Endodermal cell (in vitro differentiated cells): ENCODE data around the gene RIMBP2. TPM values are rescaled to one million over a fixed set of nuclear protein-coding genes. Genes with fewer than 3 reads are reported as not detected.

Experiments
- DNase-seq: peaks from one replicate; pipeline ENCODE4 v3.0.0-alpha.2; 2017
- H3K27ac ChIP-seq: 2 replicates; pipeline ENCODE4 v1.5.1; 2013; ENCODE audit warnings: mild to moderate bottlenecking, low read depth, low read length, moderate library complexity
- H3K27me3 ChIP-seq: 2 replicates; pipeline ENCODE4 v1.6.1; 2013; ENCODE audit warnings: mild to moderate bottlenecking, low read length, moderate library complexity; ENCODE audit not compliant: insufficient read depth, control insufficient read depth, poor library complexity, severe bottlenecking
- H3K36me3 ChIP-seq: 2 replicates; pipeline ENCODE4 v1.7.0; 2013; ENCODE audit warnings: mild to moderate bottlenecking, low read length, moderate library complexity; ENCODE audit not compliant: control insufficient read depth, insufficient read depth
- H3K4me1 ChIP-seq: one replicate; pipeline ENCODE4 v1.7.0; 2013; ENCODE audit warnings: low read length; ENCODE audit not compliant: control insufficient read depth, insufficient read depth
- H3K4me3 ChIP-seq: 2 replicates; pipeline ENCODE4 v1.5.1; 2013; ENCODE audit warnings: mild to moderate bottlenecking, low read length, moderate library complexity
- H3K9ac ChIP-seq: 2 replicates; pipeline ENCODE4 v1.6.1; 2013; ENCODE audit warnings: mild to moderate bottlenecking, low read length, moderate library complexity; ENCODE audit not compliant: poor library complexity, severe bottlenecking; ENCODE audit errors: extremely low read depth
- H3K9me3 ChIP-seq: 2 replicates; pipeline ENCODE4 v1.6.1; 2013; ENCODE audit warnings: mild to moderate bottlenecking, low read length, moderate library complexity; ENCODE audit not compliant: control insufficient read depth
- H3K27ac Mint-ChIP-seq: 2 replicates; pipeline ENCODE4 v1.8.0; 2020; ENCODE audit warnings: mixed read lengths
- H3K27me3 Mint-ChIP-seq: 2 replicates; pipeline ENCODE4 v1.8.0; 2021; ENCODE audit warnings: mild to moderate bottlenecking, mixed read lengths; ENCODE audit not compliant: insufficient read depth
- H3K36me3 Mint-ChIP-seq: 2 replicates; pipeline ENCODE4 v1.8.0; 2020; ENCODE audit warnings: low read depth, mixed read lengths
- H3K4me1 Mint-ChIP-seq: 2 replicates; pipeline ENCODE4 v1.8.0; 2020; ENCODE audit warnings: mixed read lengths
- H3K4me3 Mint-ChIP-seq: 2 replicates; pipeline ENCODE4 v1.8.0; 2020; ENCODE audit warnings: mild to moderate bottlenecking, moderate library complexity, mixed read lengths
- H3K9me3 Mint-ChIP-seq: 2 replicates; pipeline ENCODE4 v1.8.0; 2020; ENCODE audit warnings: mild to moderate bottlenecking, mixed read lengths
- CTCF ChIP-seq: fragments of 200-600 bp; sonication (generic); conservative IDR thresholded peaks from 2 replicates; pipeline ENCODE4 v1.5.0; 2021; ENCODE audit warnings: antibody characterized with exemption, mild to moderate bottlenecking
- WGBS, 2 experiments: methylation state at CpG; one replicate each; pipeline versions ENCODE4 v1.1.5 to v1.1.7; 2013; ENCODE audit warnings: missing lambda C conversion rate in 2 of 2, mixed read lengths in 1 of 2; ENCODE audit not compliant: insufficient coverage in 1 of 2, insufficient read length in 1 of 2; 5-methylcytosine and 5-hydroxymethylcytosine counted together
- total RNA-seq, 2 donors: library from RNA; stranded (reverse); fragmentation: NEBNext Ultra II Directional in 1 of 2; extraction: Animal tissue kit (Norgen Biotek cat#: 25700) in 1 of 2; gene quantifications; 2 replicates in 1 of 2; 3 replicates in 1 of 2; pipeline ENCODE4 v1.2.1, GENCODE V29; 2021

RIMBP2 gene
- total RNA-seq, 2 donors from 2014 or later = 0.13 to 3.4 TPM

DNA sequence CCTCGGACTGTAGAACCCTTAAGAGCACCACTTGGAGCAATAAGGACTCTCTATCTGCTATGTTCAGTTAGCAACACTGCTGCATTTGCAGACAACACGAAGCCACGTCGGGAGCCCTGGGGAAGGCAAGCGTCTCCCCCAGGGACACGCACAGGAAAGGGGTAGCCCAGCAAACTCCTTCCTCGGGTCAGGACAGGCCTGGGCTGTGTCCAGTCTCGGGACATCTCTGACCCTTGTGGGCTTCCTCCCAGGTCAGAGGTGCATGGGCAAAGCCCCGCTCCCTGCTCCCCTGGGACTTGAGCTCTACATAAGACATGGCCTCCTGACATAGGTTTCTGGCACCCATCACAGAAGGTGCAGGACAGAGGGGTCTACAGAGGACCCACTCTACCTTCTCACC, 258.9 kb downstream of the RIMBP2 start:
- Mint-ChIP-seq H3K9me3 (no peaks in the 10 kb centered on the region), H3K4me3 (no peak overlapping the region), H3K27ac (no peak overlapping the region), H3K36me3 (no peaks in the 10 kb centered on the region), H3K27me3 (no peaks in the 10 kb centered on the region), H3K4me1 (no peaks in the 10 kb centered on the region)
- TF ChIP-seq CTCF = no peak
- DNase-seq = no peak
- Histone ChIP-seq H3K27me3 (no peaks in the 10 kb centered on the region), H3K4me3 (no peak overlapping the region), H3K36me3 (no peaks in the 10 kb centered on the region), H3K9me3 (no peaks in the 10 kb centered on the region), H3K4me1 (no peaks in the 10 kb centered on the region), H3K9ac (no peak overlapping the region), H3K27ac (no peak overlapping the region)
- 96 to 100% methylated on average over 7 to 9 of the region's 9 CpGs for WGBS, 2 experiments

DNA sequence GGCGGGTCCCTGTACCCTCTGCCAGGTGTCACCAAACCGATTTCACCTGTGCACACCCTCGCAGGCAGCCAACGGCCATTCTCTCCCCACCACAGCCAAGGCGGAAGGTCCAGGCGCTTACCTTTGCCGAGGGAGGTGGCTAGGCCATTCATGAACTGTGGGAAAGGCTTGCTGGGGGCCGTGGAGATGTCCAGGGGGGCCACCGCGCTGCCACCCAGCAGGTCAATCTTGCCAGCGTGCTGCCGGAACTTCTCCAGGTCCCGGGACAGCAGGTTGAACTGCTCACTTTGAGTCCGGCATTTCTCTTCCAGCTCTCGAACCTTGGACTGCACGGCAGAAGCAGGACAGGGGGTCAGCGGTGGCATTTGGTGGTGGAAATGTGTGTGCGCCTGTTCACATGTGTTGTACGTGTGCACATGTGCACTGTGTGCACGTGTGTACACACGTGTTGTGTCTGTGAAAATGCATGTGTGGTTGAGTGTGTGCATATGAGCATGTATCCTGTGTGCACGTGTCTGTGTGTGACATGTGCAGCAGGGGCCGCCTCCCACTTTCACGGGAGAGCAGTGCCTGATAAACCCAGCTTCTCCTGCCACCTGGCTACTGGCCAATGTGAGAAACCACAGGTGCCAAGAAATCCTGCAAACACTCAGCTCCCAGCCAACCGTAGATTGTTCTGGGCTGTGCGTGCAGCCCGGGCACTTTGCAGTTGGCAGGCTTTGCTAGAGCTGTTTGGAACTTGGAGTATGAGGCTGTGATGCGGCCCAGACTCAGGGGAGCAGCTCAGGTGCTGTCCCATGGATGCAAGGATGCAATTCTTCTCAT, 259.5 kb downstream of the RIMBP2 start:
- no peak overlapping the region for H3K9ac ChIP-seq
- Mint-ChIP-seq H3K27ac (no peak overlapping the region), H3K36me3 (no peaks in the 10 kb centered on the region), H3K4me1 (no peaks in the 10 kb centered on the region), H3K4me3 (no peak overlapping the region), H3K9me3 (no peaks in the 10 kb centered on the region), H3K27me3 (no peaks in the 10 kb centered on the region)
- no peaks in the 10 kb centered on the region for H3K27me3 ChIP-seq
- WGBS, 2 experiments = 93 to 94% methylated on average over 14 to 28 of the region's 28 CpGs
- DNase-seq = no peak
- H3K36me3 ChIP-seq = no peaks in the 10 kb centered on the region
- H3K4me1 ChIP-seq = no peaks in the 10 kb centered on the region
- no peaks in the 10 kb centered on the region for H3K9me3 ChIP-seq
- no peak overlapping the region for H3K27ac ChIP-seq
- H3K4me3 ChIP-seq = no peak overlapping the region
- TF ChIP-seq CTCF = no peak

GRCh38 chr12:130455161-130455560, 260.9 kb downstream of the RIMBP2 start:
- Mint-ChIP-seq H3K9me3 (no peaks in the 10 kb centered on the region), H3K27me3 (no peaks in the 10 kb centered on the region), H3K36me3 (no peaks in the 10 kb centered on the region), H3K4me1 (no peaks in the 10 kb centered on the region), H3K27ac (no peak overlapping the region), H3K4me3 (no peak overlapping the region)
- Histone ChIP-seq H3K27ac (no peak overlapping the region), H3K4me1 (no peaks in the 10 kb centered on the region), H3K27me3 (no peaks in the 10 kb centered on the region), H3K36me3 (no peaks in the 10 kb centered on the region), H3K9me3 (no peaks in the 10 kb centered on the region), H3K9ac (no peak overlapping the region), H3K4me3 (no peak overlapping the region)
- TF ChIP-seq CTCF = no peak
- no peak for DNase-seq
- 91 to 92% methylated on average over 19 of the region's 19 CpGs for WGBS, 2 experiments
